Amygdala (tissue), 56 donors: ENCODE measurements around the gene PARP14.
A peak's percentile ranks its signal among the peaks of the same experiment; 100 is the strongest.
"Not testable (repeated sequence)": the region's sequence is repeated elsewhere in the genome, so short reads cannot be mapped to it uniquely, and the experiment has no call there.

Experiments used
- DNase-seq, 56 donors: peaks; one replicate each; lab custom pipeline; 2025; lab: John Stamatoyannopoulos, UW

Gene PARP14, protein sequence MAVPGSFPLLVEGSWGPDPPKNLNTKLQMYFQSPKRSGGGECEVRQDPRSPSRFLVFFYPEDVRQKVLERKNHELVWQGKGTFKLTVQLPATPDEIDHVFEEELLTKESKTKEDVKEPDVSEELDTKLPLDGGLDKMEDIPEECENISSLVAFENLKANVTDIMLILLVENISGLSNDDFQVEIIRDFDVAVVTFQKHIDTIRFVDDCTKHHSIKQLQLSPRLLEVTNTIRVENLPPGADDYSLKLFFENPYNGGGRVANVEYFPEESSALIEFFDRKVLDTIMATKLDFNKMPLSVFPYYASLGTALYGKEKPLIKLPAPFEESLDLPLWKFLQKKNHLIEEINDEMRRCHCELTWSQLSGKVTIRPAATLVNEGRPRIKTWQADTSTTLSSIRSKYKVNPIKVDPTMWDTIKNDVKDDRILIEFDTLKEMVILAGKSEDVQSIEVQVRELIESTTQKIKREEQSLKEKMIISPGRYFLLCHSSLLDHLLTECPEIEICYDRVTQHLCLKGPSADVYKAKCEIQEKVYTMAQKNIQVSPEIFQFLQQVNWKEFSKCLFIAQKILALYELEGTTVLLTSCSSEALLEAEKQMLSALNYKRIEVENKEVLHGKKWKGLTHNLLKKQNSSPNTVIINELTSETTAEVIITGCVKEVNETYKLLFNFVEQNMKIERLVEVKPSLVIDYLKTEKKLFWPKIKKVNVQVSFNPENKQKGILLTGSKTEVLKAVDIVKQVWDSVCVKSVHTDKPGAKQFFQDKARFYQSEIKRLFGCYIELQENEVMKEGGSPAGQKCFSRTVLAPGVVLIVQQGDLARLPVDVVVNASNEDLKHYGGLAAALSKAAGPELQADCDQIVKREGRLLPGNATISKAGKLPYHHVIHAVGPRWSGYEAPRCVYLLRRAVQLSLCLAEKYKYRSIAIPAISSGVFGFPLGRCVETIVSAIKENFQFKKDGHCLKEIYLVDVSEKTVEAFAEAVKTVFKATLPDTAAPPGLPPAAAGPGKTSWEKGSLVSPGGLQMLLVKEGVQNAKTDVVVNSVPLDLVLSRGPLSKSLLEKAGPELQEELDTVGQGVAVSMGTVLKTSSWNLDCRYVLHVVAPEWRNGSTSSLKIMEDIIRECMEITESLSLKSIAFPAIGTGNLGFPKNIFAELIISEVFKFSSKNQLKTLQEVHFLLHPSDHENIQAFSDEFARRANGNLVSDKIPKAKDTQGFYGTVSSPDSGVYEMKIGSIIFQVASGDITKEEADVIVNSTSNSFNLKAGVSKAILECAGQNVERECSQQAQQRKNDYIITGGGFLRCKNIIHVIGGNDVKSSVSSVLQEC (N-terminal part only)

GRCh38 chr3:122680475-122681283 lies at the start of gene PARP14:
Gene PARP14, plus strand, starts transcription at chr3:122680839. Its CDS starts 45 bp downstream, at chr3:122680884.
- DNase-seq: peak in 38 of 56 donors; percentile 4 to 52 (median 27)

- no peak for DNase-seq
Measured at GRCh38 chr3:122635789-122636188, 44.9 kb upstream of the PARP14 start.

- no peak for DNase-seq
Measured at GRCh38 chr3:122636697-122637096, 43.9 kb upstream of the PARP14 start.

DNA sequence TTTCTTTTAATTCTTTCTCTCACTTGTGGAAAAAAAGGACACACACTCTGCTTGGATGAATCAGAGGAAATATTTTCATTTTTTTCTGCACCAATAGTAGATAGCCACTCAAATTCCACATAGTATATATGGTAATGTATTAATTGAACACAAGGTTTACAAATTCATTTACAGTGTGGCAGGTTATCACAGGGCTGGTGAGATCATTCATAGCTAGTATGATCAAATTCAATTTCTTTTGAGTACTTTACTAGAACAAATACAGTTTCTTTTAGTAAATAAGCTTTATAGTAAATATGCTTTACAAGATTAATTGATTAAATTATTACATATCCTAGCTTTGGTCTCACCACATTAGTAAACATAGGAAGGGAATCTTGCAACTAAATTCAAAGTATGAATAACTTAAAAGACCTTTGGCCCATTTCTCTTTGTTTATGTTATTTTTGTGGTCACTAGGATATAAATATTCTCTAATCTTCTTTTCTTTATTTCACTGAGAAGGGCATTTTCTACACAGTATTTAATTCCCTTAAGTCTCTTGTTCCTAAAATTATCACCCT lies 40.1 kb upstream of the PARP14 start:
- no peak for DNase-seq

DNA sequence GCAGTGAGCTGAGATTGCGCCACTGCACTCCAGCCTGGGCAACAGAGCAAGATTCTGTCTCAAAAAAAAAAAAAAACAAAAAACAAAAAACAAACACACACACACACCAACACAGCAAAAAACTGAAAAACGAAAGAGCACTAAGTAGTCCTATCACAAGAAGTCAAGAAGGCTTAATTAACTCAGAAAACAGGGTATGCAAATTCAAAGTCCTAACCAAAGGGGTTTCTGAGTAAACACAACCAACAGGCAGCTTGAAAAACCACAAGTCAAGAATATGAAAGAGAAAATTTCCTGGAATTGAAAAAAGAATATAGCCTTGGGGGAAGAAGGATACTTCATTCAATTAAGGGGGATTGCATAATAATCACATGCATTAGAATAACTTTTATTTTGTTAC lies 37.7 kb upstream of the PARP14 start:
- DNase-seq: no peak

DNA sequence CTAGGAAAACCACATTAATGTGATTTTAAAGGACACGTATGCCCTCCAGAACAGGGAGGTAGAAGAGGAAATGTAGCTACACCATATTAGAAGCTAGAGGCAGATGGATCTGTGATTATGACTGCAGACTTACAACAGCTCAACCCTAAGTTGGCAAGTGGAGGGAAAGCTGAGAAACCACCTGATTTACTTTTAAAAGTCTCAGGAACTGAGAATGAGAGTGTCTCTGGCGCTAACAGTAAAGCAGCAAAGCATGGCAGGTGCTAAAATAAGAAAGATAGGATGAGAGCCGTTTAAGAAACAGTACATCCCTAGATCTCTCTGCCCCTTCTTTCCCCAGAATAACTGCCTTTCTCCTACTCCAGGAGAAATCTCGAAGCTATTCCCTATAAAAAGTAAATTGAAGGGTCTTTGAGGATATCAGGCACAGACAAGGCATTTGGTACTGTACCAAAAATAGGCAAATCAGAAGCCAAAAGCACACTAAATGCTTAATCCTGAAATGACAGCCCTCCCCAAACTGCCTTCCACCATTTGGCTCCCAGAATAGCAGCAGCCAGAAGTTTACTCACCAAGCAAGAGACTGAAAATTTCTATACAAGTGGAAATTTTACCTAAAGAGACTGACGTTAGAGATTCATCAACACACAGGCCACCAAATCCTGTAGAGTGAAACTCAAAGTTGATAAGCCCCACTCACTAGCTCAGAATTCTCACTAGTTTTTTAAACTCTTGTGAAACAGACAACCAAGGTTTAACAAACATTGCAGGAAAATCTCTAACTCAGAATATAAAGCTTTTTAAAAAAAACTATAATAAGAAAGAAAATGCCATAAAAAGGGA lies 34.3 kb upstream of the PARP14 start:
- no peak for DNase-seq

DNA sequence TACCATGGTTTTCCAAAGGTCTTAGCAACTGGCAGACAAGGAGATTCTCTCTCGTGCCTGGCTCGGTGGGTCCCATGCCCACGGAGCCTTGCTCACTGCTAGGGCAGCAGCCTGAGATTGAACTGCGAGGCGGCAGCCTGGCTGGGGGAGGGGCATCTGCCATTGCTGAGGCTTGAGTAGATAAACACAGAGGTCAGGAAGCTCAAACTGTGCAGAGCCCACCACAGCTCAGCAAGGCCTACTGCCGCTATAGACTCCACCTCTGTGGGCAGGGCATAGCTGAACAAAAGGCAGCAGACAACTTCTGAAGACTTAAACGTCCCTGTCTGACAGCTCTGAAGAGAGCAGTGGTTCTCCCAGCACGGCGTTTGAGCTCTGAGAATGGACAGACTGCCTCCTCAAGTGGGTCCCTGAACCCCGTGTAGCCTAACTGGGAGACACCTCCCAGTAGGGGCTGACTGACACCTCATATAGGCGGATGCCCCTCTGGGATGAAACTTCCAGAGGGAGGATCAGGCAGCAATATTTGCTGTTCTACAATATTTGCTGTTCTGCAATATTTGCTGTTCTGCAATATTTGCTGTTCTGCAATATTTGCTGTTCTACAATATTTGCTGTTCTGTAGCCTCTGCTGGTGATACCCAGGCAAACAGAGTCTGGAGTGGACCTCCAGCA lies 29.3 kb upstream of the PARP14 start:
- not testable (repeated sequence) for DNase-seq

- DNase-seq: not testable (repeated sequence)
Measured at GRCh38 chr3:122651962-122652361, 28.7 kb upstream of the PARP14 start.

DNA sequence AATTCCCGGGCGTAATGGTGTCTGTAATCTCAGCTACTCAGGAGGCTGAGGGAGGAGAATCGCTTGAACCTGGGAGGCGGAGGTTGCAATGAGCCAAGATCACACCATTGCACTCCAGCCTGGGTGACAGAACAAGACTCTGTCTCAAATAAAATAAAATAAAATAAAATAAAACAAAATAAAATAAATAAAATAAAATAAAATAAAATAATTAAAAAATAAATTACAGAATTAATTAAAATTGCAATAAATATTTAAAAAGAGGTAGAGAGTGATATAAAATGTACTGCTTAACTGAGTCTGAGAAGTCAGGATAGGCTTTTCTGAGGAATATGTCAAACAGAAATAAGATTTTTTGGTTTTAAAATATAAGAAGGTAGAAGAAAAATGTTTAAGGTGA lies 22.3 kb upstream of the PARP14 start:
- not testable (repeated sequence) for DNase-seq

GRCh38 chr3:122660297-122660974 lies 20.2 kb upstream of the PARP14 start:
- no peak for DNase-seq

- DNase-seq: no peak
Measured at GRCh38 chr3:122661633-122662032, 19.0 kb upstream of the PARP14 start.

DNA sequence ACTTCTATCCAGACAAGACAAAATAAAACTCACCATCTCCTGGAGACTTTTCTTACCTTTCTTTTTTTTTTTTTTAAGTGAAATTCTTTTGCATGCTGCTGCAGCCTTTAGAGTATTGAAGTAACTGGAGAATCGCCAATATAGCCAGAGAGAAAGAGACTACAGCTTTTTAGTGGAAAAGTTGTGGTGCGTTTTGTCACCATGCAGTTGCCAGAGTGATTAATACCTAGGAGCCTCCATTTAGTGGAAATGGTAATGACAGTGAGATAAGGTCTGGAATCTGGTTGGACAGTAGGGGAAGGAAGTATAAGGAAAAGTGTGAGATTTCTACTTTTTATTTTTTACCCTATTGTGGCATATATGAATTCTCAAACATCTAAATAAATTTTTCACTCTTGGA lies 18.1 kb upstream of the PARP14 start:
- DNase-seq: no peak

DNA sequence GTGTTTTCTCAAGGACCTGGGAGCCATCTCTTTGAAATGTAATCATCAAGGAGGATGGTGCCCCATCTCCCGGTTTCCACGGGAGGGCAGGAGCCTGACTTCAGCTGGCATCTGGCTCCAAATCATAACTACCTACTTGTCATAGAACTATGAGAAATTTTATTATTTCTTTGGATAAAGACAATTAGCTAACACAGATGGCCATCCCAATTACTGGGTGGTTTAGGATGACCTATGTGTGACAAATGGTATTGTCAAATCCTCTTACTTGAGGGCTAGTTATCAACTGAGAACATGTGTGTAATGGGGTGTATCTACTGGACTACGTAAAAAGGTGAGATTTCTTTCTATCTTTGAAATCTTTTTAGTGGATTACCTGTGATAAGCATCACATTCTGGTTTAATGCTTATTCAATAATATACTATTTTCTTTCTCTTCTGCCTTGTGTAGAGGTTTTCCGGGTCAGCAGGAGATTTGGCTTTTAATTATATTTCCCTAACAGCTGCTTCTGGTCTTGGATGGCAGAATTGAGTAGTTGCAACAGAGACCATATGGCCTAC lies 15.3 kb upstream of the PARP14 start:
- no peak for DNase-seq

GRCh38 chr3:122665881-122666280 lies 14.8 kb upstream of the PARP14 start:
- DNase-seq: no peak

DNA sequence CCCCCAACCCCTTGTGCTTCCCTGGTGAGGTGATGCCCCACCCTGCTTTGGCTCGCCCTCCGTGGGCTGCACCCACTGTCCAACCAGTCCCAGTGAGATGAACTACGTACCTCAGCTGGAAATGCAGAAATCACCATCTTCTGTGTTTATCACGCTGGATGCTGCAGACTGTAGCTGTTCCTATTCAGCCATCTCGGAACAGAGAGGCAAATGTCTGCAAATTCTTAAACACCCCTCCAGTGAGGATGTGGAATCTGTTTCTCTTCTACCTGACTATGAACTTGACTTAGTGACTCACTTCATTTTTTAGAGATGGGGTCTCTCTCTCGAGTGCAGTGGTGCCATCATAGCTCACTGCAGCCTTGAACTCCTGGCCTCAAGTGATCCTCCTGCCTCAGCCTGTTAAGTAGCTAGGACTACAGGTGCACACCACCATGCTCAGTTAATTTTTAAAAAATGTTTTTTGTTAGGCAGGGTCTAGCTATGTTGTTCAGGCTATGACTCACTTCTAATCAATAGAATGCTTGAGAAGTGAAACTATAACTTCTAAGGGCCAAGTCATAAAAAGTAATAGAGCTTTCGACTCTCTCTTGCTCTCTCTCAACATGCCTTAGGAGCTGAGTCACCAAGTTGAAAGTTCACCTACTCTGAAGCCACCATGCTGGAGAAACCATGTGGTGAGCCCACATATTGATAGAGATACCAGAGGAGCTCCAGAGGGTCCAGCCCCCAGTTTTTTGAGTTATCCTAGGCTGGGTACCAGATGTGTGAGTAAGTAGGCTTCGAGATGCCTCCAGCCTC lies 11.5 kb upstream of the PARP14 start:
- no peak for DNase-seq

GRCh38 chr3:122671553-122671952 lies 9.1 kb upstream of the PARP14 start:
- DNase-seq: no peak
